CD4-positive, alpha-beta T cell treated with Interleukin-2 at 100 ng/mL for 4 hours (primary cell): ENCODE measurements around the gene ZNF891.

ENCODE experiments used
- DNase-seq: peaks from one replicate; pipeline ENCODE4 v3.0.0-alpha.2; 2020; ENCODE audit warnings: low spot score

ZNF891 gene

GRCh38 chr12:133130038-133130807 is at the start of gene ZNF891, which contains the start of gene ZNF10:
Gene ZNF891 (minus strand): TSS chr12:133130274. CDS start chr12:133121918, 8,356 bp downstream.
Gene ZNF10 (plus strand): TSS chr12:133130627. CDS start chr12:133144493, 13,866 bp downstream.
- peak; percentile 95 for DNase-seq

- DNase-seq = no peak
Measured at GRCh38 chr12:133174901-133175300, 44.8 kb upstream of the ZNF891 start.

- DNase-seq = no peak
Measured at GRCh38 chr12:133172491-133172890, 42.4 kb upstream of the ZNF891 start.

- no peak for DNase-seq
Measured at GRCh38 chr12:133165776-133166175, 35.7 kb upstream of the ZNF891 start.

GRCh38 chr12:133156125-133156690 is 26.1 kb upstream of the ZNF891 start:
- DNase-seq = no peak

GRCh38 chr12:133145981-133146380 is 15.9 kb upstream of the ZNF891 start:
- no peak for DNase-seq

- no peak for DNase-seq
Measured at GRCh38 chr12:133135747-133136146, 5.7 kb upstream of the ZNF891 start.

GRCh38 chr12:133130808-133131128 is 694 bp upstream of the ZNF891 start:
- no peak for DNase-seq

- peak; percentile 9 for DNase-seq
Measured at GRCh38 chr12:133129368-133130037, 571 bp downstream of the ZNF891 start.

- no peak for DNase-seq
Measured at GRCh38 chr12:133124674-133125073, 5.4 kb downstream of the ZNF891 start.

- DNase-seq = no peak
Measured at GRCh38 chr12:133120385-133121191, 9.5 kb downstream of the ZNF891 start.

- DNase-seq = no peak
Measured at GRCh38 chr12:133108150-133108549, 21.9 kb downstream of the ZNF891 start.

- no peak for DNase-seq
Measured at GRCh38 chr12:133107121-133107520, 23.0 kb downstream of the ZNF891 start.

GRCh38 chr12:133106253-133106652 is 23.8 kb downstream of the ZNF891 start:
- no peak for DNase-seq

- no peak for DNase-seq
Measured at GRCh38 chr12:133105620-133106019, 24.5 kb downstream of the ZNF891 start.

- no peak for DNase-seq
Measured at GRCh38 chr12:133083345-133083744, 46.7 kb downstream of the ZNF891 start.

GRCh38 chr12:133081159-133081780 is 48.8 kb downstream of the ZNF891 start:
- DNase-seq = no peak

GRCh38 chr12:133080368-133081158 is 49.5 kb downstream of the ZNF891 start, which contains the start of gene ZNF140:
Gene ZNF140 (plus strand): TSS chr12:133080923. CDS start chr12:133081321, 398 bp downstream.
- peak; percentile 96 for DNase-seq

GRCh38 chr12:133080026-133080367 is 50.1 kb downstream of the ZNF891 start:
- DNase-seq = peak; percentile 97

- no peak for DNase-seq
Measured at GRCh38 chr12:133073836-133074235, 56.2 kb downstream of the ZNF891 start.

GRCh38 chr12:133063556-133063955 is 66.5 kb downstream of the ZNF891 start:
- DNase-seq = no peak
